Measurements from ENCODE around the gene GAA. TPM values are rescaled to one million over a fixed set of nuclear protein-coding genes. Genes with fewer than 3 reads are reported as not detected.

Gene GAA
- total RNA-seq, 2 experiments from 2014 or later: 43.2 to 51.6 TPM

- H3K9me2 ChIP-seq (ENCODE audit: insufficient read depth, low read length): no peaks in the 10 kb centered on the region
- intact Hi-C loops (cut with micrococcal nuclease; ENCODE audit: unreplicated experiment): no loop called here
- H3K36me3 ChIP-seq (ENCODE audit: insufficient read depth, low read length): no peaks in the 10 kb centered on the region
- no peak for DNase-seq (ENCODE audit: low spot score)
- TF ChIP-seq, protein P1, sequence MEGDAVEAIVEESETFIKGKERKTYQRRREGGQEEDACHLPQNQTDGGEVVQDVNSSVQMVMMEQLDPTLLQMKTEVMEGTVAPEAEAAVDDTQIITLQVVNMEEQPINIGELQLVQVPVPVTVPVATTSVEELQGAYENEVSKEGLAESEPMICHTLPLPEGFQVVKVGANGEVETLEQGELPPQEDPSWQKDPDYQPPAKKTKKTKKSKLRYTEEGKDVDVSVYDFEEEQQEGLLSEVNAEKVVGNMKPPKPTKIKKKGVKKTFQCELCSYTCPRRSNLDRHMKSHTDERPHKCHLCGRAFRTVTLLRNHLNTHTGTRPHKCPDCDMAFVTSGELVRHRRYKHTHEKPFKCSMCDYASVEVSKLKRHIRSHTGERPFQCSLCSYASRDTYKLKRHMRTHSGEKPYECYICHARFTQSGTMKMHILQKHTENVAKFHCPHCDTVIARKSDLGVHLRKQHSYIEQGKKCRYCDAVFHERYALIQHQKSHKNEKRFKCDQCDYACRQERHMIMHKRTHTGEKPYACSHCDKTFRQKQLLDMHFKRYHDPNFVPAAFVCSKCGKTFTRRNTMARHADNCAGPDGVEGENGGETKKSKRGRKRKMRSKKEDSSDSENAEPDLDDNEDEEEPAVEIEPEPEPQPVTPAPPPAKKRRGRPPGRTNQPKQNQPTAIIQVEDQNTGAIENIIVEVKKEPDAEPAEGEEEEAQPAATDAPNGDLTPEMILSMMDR (conservative IDR thresholded peaks at IDR 0.05; ENCODE audit: low read length): no peak
- TF ChIP-seq EZH2phosphoT487 (IDR thresholded peaks at IDR 0.05; ENCODE audit: borderline replicate concordance, low read depth, low read length): no peak
- no peak overlapping the region for H3K4me3 ChIP-seq (ENCODE audit: low read depth, low read length, poor library complexity, severe bottlenecking)
- ChIA-PET POLR2A (no interaction called here), CTCF (ENCODE audit: unreplicated experiment) (no interaction called here)
- no peaks in the 10 kb centered on the region for H4K20me1 ChIP-seq (ENCODE audit: insufficient read depth, low read length)
- H3K4me1 ChIP-seq (ENCODE audit: insufficient read depth, low read length, poor library complexity, severe bottlenecking): no peaks in the 10 kb centered on the region
- no peaks in the 10 kb centered on the region for H3K9me3 ChIP-seq (ENCODE audit: low read length)
- BruUV-seq (replicated peaks): no TSS peak
- H3K27ac ChIP-seq (ENCODE audit: low read depth, low read length, poor library complexity, severe bottlenecking): no peak overlapping the region
- no peak overlapping the region for H3K4me2 ChIP-seq (ENCODE audit: low read length)
- H3K79me2 ChIP-seq (ENCODE audit: insufficient read depth, low read depth, low read length): no peaks in the 10 kb centered on the region
- H2AFZ ChIP-seq (ENCODE audit: low read length): no peak overlapping the region
These were observed 48.3 kb upstream of the GAA start for GRCh38 chr17:80053102-80053501.

DNA sequence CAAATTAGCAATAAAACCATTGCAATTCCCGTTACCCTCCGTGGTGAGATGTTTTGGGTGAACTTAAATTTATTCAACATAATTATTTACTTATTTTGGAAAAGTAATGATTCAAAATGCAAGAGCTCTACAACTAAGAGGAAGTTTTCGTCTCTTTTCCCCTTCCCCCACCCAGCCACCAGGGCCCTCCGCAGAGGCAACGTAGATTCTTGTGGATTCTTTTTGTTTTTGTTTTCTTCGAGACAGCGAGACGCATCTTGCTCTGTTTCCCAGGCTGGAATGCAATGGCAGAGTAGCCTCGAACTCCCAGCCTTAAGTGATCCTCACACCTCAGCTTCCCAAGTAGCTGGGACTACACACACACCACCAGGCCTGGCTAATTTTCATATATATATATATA lies 45.8 kb upstream of the GAA start:
- intact Hi-C loops (cut with micrococcal nuclease; ENCODE audit: unreplicated experiment): no loop called here
- Histone ChIP-seq H3K4me1 (ENCODE audit: insufficient read depth, low read length, poor library complexity, severe bottlenecking) (no peaks in the 10 kb centered on the region), H3K36me3 (ENCODE audit: insufficient read depth, low read length) (no peaks in the 10 kb centered on the region), H3K9me2 (ENCODE audit: insufficient read depth, low read length) (no peaks in the 10 kb centered on the region), H3K27ac (ENCODE audit: low read depth, low read length, poor library complexity, severe bottlenecking) (no peak overlapping the region), H3K4me2 (ENCODE audit: low read length) (no peak overlapping the region), H4K20me1 (ENCODE audit: insufficient read depth, low read length) (no peaks in the 10 kb centered on the region), H2AFZ (ENCODE audit: low read length) (no peak overlapping the region), H3K4me3 (ENCODE audit: low read depth, low read length, poor library complexity, severe bottlenecking) (no peak overlapping the region), H3K9me3 (ENCODE audit: low read length) (no peaks in the 10 kb centered on the region), H3K79me2 (ENCODE audit: insufficient read depth, low read depth, low read length) (no peaks in the 10 kb centered on the region)
- ChIA-PET POLR2A (no interaction called here), CTCF (ENCODE audit: unreplicated experiment) (no interaction called here)
- TF ChIP-seq, protein P1 (conservative IDR thresholded peaks at IDR 0.05; ENCODE audit: low read length): no peak
- TF ChIP-seq EZH2phosphoT487 (IDR thresholded peaks at IDR 0.05; ENCODE audit: borderline replicate concordance, low read depth, low read length): no peak
- no TSS peak for BruUV-seq (replicated peaks)
- DNase-seq (ENCODE audit: low spot score): no peak

GRCh38 chr17:80058311-80058955 lies 42.9 kb upstream of the GAA start:
- Histone ChIP-seq H3K36me3 (ENCODE audit: insufficient read depth, low read length) (no peaks in the 10 kb centered on the region), H4K20me1 (ENCODE audit: insufficient read depth, low read length) (no peaks in the 10 kb centered on the region), H3K9me3 (ENCODE audit: low read length) (no peaks in the 10 kb centered on the region), H3K9me2 (ENCODE audit: insufficient read depth, low read length) (no peaks in the 10 kb centered on the region), H3K4me3 (ENCODE audit: low read depth, low read length, poor library complexity, severe bottlenecking) (no peak overlapping the region), H2AFZ (ENCODE audit: low read length) (no peak overlapping the region), H3K4me2 (ENCODE audit: low read length) (no peak overlapping the region), H3K79me2 (ENCODE audit: insufficient read depth, low read depth, low read length) (no peaks in the 10 kb centered on the region), H3K4me1 (ENCODE audit: insufficient read depth, low read length, poor library complexity, severe bottlenecking) (no peaks in the 10 kb centered on the region), H3K27ac (ENCODE audit: low read depth, low read length, poor library complexity, severe bottlenecking) (no peak overlapping the region)
- CTCF ChIA-PET (ENCODE audit: unreplicated experiment): no interaction called here
- BruUV-seq (replicated peaks): no TSS peak
- no peak for TF ChIP-seq EZH2phosphoT487 (IDR thresholded peaks at IDR 0.05; ENCODE audit: borderline replicate concordance, low read depth, low read length)
- TF ChIP-seq, protein P1 (conservative IDR thresholded peaks at IDR 0.05; ENCODE audit: low read length): no peak
- intact Hi-C loops (cut with micrococcal nuclease; ENCODE audit: unreplicated experiment): no loop called here
- POLR2A ChIA-PET: interaction anchor here (1.2 kb wide), 1 partner anchor 9 kb away, joined by 3 read pairs; no protein-coding TSS in a partner anchor
- DNase-seq (ENCODE audit: low spot score): no peak
